ENCODE results near the gene SPG7.
A peak's percentile ranks its signal among the peaks of the same experiment; 100 is the strongest.

SPG7 gene

GRCh38 chr16:89502081-89502843 is 5.9 kb upstream of the SPG7 start:
- no peak for TF ChIP-seq CTCF (IDR thresholded peaks at IDR 0.05; ENCODE audit: low read depth, low read length)
- in situ Hi-C loops (cut with HindIII; ENCODE audit: low sequenced_read_pairs) = no loop called here
- DNase-seq (ENCODE audit: low read depth, low spot score) = no peak
- no peak overlapping the region for H3K4me3 ChIP-seq (ENCODE audit: low read depth, low read length)

- in situ Hi-C loops (cut with HindIII; ENCODE audit: low sequenced_read_pairs) = no loop called here
- DNase-seq (ENCODE audit: low read depth, low spot score) = no peak
Measured at GRCh38 chr16:89504091-89504490, 4.1 kb upstream of the SPG7 start.

GRCh38 chr16:89505204-89506112 is 2.7 kb upstream of the SPG7 start:
- peak; percentile 78 for DNase-seq (ENCODE audit: low read depth, low spot score)
- TF ChIP-seq CTCF (IDR thresholded peaks at IDR 0.05; ENCODE audit: low read depth, low read length) = no peak
- H3K4me3 ChIP-seq (ENCODE audit: low read depth, low read length) = no peak overlapping the region
- in situ Hi-C loops (cut with HindIII; ENCODE audit: low sequenced_read_pairs) = no loop called here

More at GRCh38 chr16:89504091-89504490, 4.1 kb upstream of the SPG7 start:
- no peak overlapping the region for H3K4me3 ChIP-seq (ENCODE audit: low read depth, low read length)
- no peak for TF ChIP-seq CTCF (IDR thresholded peaks at IDR 0.05; ENCODE audit: low read depth, low read length)

- DNase-seq (ENCODE audit: low read depth, low spot score) = no peak
- in situ Hi-C loops (cut with HindIII; ENCODE audit: low sequenced_read_pairs) = no loop called here
- H3K4me3 ChIP-seq (ENCODE audit: low read depth, low read length) = no peak overlapping the region
- TF ChIP-seq CTCF (IDR thresholded peaks at IDR 0.05; ENCODE audit: low read depth, low read length) = no peak
Measured at GRCh38 chr16:89506113-89506504, 2.1 kb upstream of the SPG7 start.

GRCh38 chr16:89506791-89507191 is 1.4 kb upstream of the SPG7 start:
- DNase-seq (ENCODE audit: low read depth, low spot score) = no peak
- in situ Hi-C loops (cut with HindIII; ENCODE audit: low sequenced_read_pairs) = no loop called here
- TF ChIP-seq CTCF (IDR thresholded peaks at IDR 0.05; ENCODE audit: low read depth, low read length) = no peak
- peak overlapping the region; percentile 80 for H3K4me3 ChIP-seq (ENCODE audit: low read depth, low read length)

GRCh38 chr16:89507214-89507833 is 879 bp upstream of the SPG7 start:
- DNase-seq (ENCODE audit: low read depth, low spot score) = no peak
- no peak for TF ChIP-seq CTCF (IDR thresholded peaks at IDR 0.05; ENCODE audit: low read depth, low read length)
- H3K4me3 ChIP-seq (ENCODE audit: low read depth, low read length) = peak overlapping the region; percentile 80
- in situ Hi-C loops (cut with HindIII; ENCODE audit: low sequenced_read_pairs) = no loop called here

All from astrocyte of the spinal cord (primary cell).